Measurements from ENCODE around the gene PGPEP1. TPM values are rescaled to one million over a fixed set of nuclear protein-coding genes. Genes with fewer than 3 reads are reported as not detected.
"Not testable (repeated sequence)": the region's sequence is repeated elsewhere in the genome, so short reads cannot be mapped to it uniquely, and the experiment has no call there.

Gene PGPEP1
- total RNA-seq, 1 donor from 2014 or later: 49.6 TPM

- peak; percentile 89 for ATAC-seq
- peak; percentile 79 for DNase-seq (ENCODE audit: low spot score)
- intact Hi-C loops (cut with DNase I): no loop called here
These were observed 61.2 kb downstream of the PGPEP1 start for GRCh38 chr19:18401580-18402112.

GRCh38 chr19:18402455-18403248 is 62.3 kb downstream of the PGPEP1 start:
- DNase-seq (ENCODE audit: low spot score); intact Hi-C loops (cut with DNase I); ATAC-seq: not testable (repeated sequence)

- DNase-seq (ENCODE audit: low spot score); intact Hi-C loops (cut with DNase I); ATAC-seq: not testable (repeated sequence)
These were observed 65.4 kb downstream of the PGPEP1 start for GRCh38 chr19:18405754-18406153.

- DNase-seq (ENCODE audit: low spot score) (no peak), ATAC-seq (no peak)
- intact Hi-C loops (cut with DNase I): no loop called here
These were observed 66.4 kb downstream of the PGPEP1 start for GRCh38 chr19:18406749-18407148.

- DNase-seq (ENCODE audit: low spot score) (peak; percentile 68), ATAC-seq (no peak)
- intact Hi-C loops (cut with DNase I): no loop called here
These were observed 67.7 kb downstream of the PGPEP1 start for GRCh38 chr19:18408053-18408476.

GRCh38 chr19:18412610-18413239 is 72.3 kb downstream of the PGPEP1 start:
- intact Hi-C loops (cut with DNase I): loop anchor here (5.0 kb wide), 1 partner anchor 65 kb away; no protein-coding TSS in a partner anchor
- no peak for ATAC-seq
- DNase-seq (ENCODE audit: low spot score): peak; percentile 59

GRCh38 chr19:18414504-18415177 is 74.2 kb downstream of the PGPEP1 start:
- no peak for ATAC-seq
- intact Hi-C loops (cut with DNase I): loop anchor here (5.0 kb wide), 1 partner anchor 67 kb away; no protein-coding TSS in a partner anchor

GRCh38 chr19:18415178-18415867 is 74.9 kb downstream of the PGPEP1 start:
- peak; percentile 60 for ATAC-seq
- DNase-seq (ENCODE audit: low spot score): peak; percentile 90

More at GRCh38 chr19:18414504-18415177, 74.2 kb downstream of the PGPEP1 start:
- DNase-seq (ENCODE audit: low spot score): peak; percentile 71

GRCh38 chr19:18416778-18417249 is 76.4 kb downstream of the PGPEP1 start:
- intact Hi-C loops (cut with DNase I): no loop called here
- DNase-seq (ENCODE audit: low spot score) (peak; percentile 96), ATAC-seq (peak; percentile 74)

More at GRCh38 chr19:18415178-18415867, 74.9 kb downstream of the PGPEP1 start:
- intact Hi-C loops (cut with DNase I): no loop called here

GRCh38 chr19:18417250-18418028 is 77.0 kb downstream of the PGPEP1 start:
- ATAC-seq: peak; percentile 54
- peak; percentile 92 for DNase-seq (ENCODE audit: low spot score)
- intact Hi-C loops (cut with DNase I): no loop called here

- peak; percentile 83 for DNase-seq (ENCODE audit: low spot score)
- ATAC-seq: peak; percentile 0
- intact Hi-C loops (cut with DNase I): no loop called here
These were observed 77.7 kb downstream of the PGPEP1 start for GRCh38 chr19:18418029-18418482.

GRCh38 chr19:18418483-18419194 is 78.2 kb downstream of the PGPEP1 start:
- ATAC-seq (peak; percentile 1), DNase-seq (ENCODE audit: low spot score) (no peak)
- intact Hi-C loops (cut with DNase I): no loop called here

GRCh38 chr19:18419195-18419698 is 78.8 kb downstream of the PGPEP1 start, which contains the start of gene SSBP4:
Gene SSBP4, plus strand, starts transcription at chr19:18419398. Its CDS starts 251 bp downstream, at chr19:18419649.
- intact Hi-C loops (cut with DNase I): no loop called here
- DNase-seq (ENCODE audit: low spot score) (peak; percentile 85), ATAC-seq (peak; percentile 2)
